Immature natural killer cell (primary cell): ENCODE results near the gene ZNF844. TPM values are rescaled to one million over a fixed set of nuclear protein-coding genes. Genes with fewer than 3 reads are reported as not detected.

Experiments used
- DNase-seq, 3 donors: peaks; one replicate each; pipeline ENCODE4 v3.0.0; 2022; ENCODE audit warnings: mixed read lengths in 1 of 3
- H3K27ac Mint-ChIP-seq, 6 donors: one replicate each; pipeline ENCODE4 v1.8.0; 2020; ENCODE audit warnings: mixed read lengths in 6 of 6, mild to moderate bottlenecking in 5 of 6, inconsistent platforms in 4 of 6, moderate library complexity in 3 of 6
- H3K27me3 Mint-ChIP-seq, 3 donors: one replicate each; pipeline ENCODE4 v1.8.0; 2020 to 2021; ENCODE audit warnings: low read depth in 3 of 3, mild to moderate bottlenecking in 3 of 3, mixed read lengths in 3 of 3, moderate library complexity in 3 of 3, inconsistent platforms in 1 of 3
- H3K36me3 Mint-ChIP-seq, 3 donors: one replicate each; pipeline ENCODE4 v1.8.0; 2020; ENCODE audit warnings: mixed read lengths in 3 of 3, inconsistent platforms in 2 of 3, mild to moderate bottlenecking in 2 of 3
- H3K4me1 Mint-ChIP-seq, 2 donors: one replicate each; pipeline ENCODE4 v1.8.0; 2020; ENCODE audit warnings: inconsistent platforms in 2 of 2, mild to moderate bottlenecking in 2 of 2, mixed read lengths in 2 of 2, moderate library complexity in 1 of 2
- H3K4me3 Mint-ChIP-seq, 5 donors: one replicate each; pipeline ENCODE4 v1.8.0; 2020; ENCODE audit warnings: mild to moderate bottlenecking in 5 of 5, mixed read lengths in 5 of 5, inconsistent platforms in 3 of 5, moderate library complexity in 3 of 5
- H3K9me3 Mint-ChIP-seq, 6 donors: one replicate each; pipeline ENCODE4 v1.8.0; 2020; ENCODE audit warnings: mild to moderate bottlenecking in 6 of 6, mixed read lengths in 6 of 6, inconsistent platforms in 4 of 6, moderate library complexity in 3 of 6
- polyA plus RNA-seq, 3 donors: library from polyadenylated mRNA; unstranded; fragments of 300-500 nt; fragmentation: Illumina TruSeq; gene quantifications; one replicate each; pipeline ENCODE4 v1.2.3, GENCODE V29; 2021

ZNF844 gene
- polyA plus RNA-seq = 1 to 10 TPM in 2 of 3 donors, under 1 TPM in 1; 0.13 to 2.8 (median 2.6) TPM

- Mint-ChIP-seq H3K27me3 (peaks cover 0 to 4% (median 3%) of the 10 kb centered on the region in 3 donors), H3K36me3 (peaks cover 0 to 7% (median 0%) of the 10 kb centered on the region in 3 donors), H3K4me1 (peaks cover 15 to 22% of the 10 kb centered on the region in 2 donors), H3K27ac (peak within 1 kb of the TSS; percentile 72 to 90 (median 82)), H3K4me3 (peak within 1 kb of the TSS; percentile 88 to 95 (median 93)), H3K9me3 (peaks cover 0 to 5% (median 5%) of the 10 kb centered on the region in 6 donors)
- DNase-seq = peak; percentile 76 to 79 (median 78)
These were observed at the start of gene ZNF844 for GRCh38 chr19:12064590-12065538. TSS of gene ZNF844 (plus strand) at chr19:12064731. CDS start at chr19:12064874, 143 bp downstream.

- peaks cover 49 to 61% (median 56%) of the 10 kb centered on the region in 3 donors for H3K36me3 Mint-ChIP-seq
- H3K27ac Mint-ChIP-seq = no peak overlapping the region
- H3K27me3 Mint-ChIP-seq = peaks cover 0 to 2% (median 1%) of the 10 kb centered on the region in 3 donors
- H3K9me3 Mint-ChIP-seq = peaks cover 37 to 73% (median 57%) of the 10 kb centered on the region in 6 donors
- no peak for DNase-seq
- H3K4me3 Mint-ChIP-seq = no peak overlapping the region
- peaks cover 4 to 5% of the 10 kb centered on the region in 2 donors for H3K4me1 Mint-ChIP-seq
These were observed 49.3 kb upstream of the ZNF844 start for GRCh38 chr19:12015015-12015752.

- no peak overlapping the region for H3K27ac Mint-ChIP-seq
These were observed 48.8 kb upstream of the ZNF844 start for GRCh38 chr19:12015753-12016116.

GRCh38 chr19:12034198-12034597, 30.3 kb upstream of the ZNF844 start:
- H3K27ac Mint-ChIP-seq = peak overlapping the region in 5 of 6 donors; percentile 14 to 83 (median 37)
- peak overlapping the region; percentile 74 to 91 (median 81) for H3K4me3 Mint-ChIP-seq
- no peaks in the 10 kb centered on the region for H3K27me3 Mint-ChIP-seq
- no peak for DNase-seq
- peaks cover 0 to 3% (median 0%) of the 10 kb centered on the region in 3 donors for H3K36me3 Mint-ChIP-seq
- H3K4me1 Mint-ChIP-seq = peaks cover 17 to 23% of the 10 kb centered on the region in 2 donors
- H3K9me3 Mint-ChIP-seq = peaks cover 0 to 15% (median 0%) of the 10 kb centered on the region in 6 donors

More at GRCh38 chr19:12015753-12016116, 48.8 kb upstream of the ZNF844 start:
- H3K4me1 Mint-ChIP-seq = peaks cover 3 to 5% of the 10 kb centered on the region in 2 donors
- H3K27me3 Mint-ChIP-seq = peaks cover 0 to 2% (median 0%) of the 10 kb centered on the region in 3 donors
- DNase-seq = no peak
- peaks cover 49 to 59% (median 56%) of the 10 kb centered on the region in 3 donors for H3K36me3 Mint-ChIP-seq
- H3K4me3 Mint-ChIP-seq = no peak overlapping the region
- peaks cover 38 to 75% (median 59%) of the 10 kb centered on the region in 6 donors for H3K9me3 Mint-ChIP-seq

GRCh38 chr19:12034620-12035019, 29.9 kb upstream of the ZNF844 start:
- DNase-seq = no peak
- peaks cover 17 to 23% of the 10 kb centered on the region in 2 donors for H3K4me1 Mint-ChIP-seq
- peak overlapping the region; percentile 74 to 91 (median 81) for H3K4me3 Mint-ChIP-seq
- H3K9me3 Mint-ChIP-seq = peaks cover 0 to 15% (median 0%) of the 10 kb centered on the region in 6 donors
- H3K36me3 Mint-ChIP-seq = peaks cover 0 to under 1% (median 0%) of the 10 kb centered on the region in 3 donors
- H3K27me3 Mint-ChIP-seq = no peaks in the 10 kb centered on the region
- peak overlapping the region in 5 of 6 donors; percentile 14 to 83 (median 37) for H3K27ac Mint-ChIP-seq

GRCh38 chr19:12035220-12036172, 29.0 kb upstream of the ZNF844 start, which contains the start of gene ZNF433:
TSS of gene ZNF433 (minus strand) at chr19:12035679. CDS start at chr19:12035539, 140 bp downstream.
- Mint-ChIP-seq H3K9me3 (peaks cover 0 to 15% (median 0%) of the 10 kb centered on the region in 6 donors), H3K4me3 (peak within 1 kb of the TSS; percentile 87 to 96 (median 93)), H3K4me1 (peaks cover 17 to 23% of the 10 kb centered on the region in 2 donors), H3K36me3 (no peaks in the 10 kb centered on the region), H3K27ac (peak within 1 kb of the TSS; percentile 74 to 92 (median 90)), H3K27me3 (no peaks in the 10 kb centered on the region)
- peak; percentile 76 to 80 (median 79) for DNase-seq

GRCh38 chr19:12042893-12043292, 21.6 kb upstream of the ZNF844 start:
- H3K27me3 Mint-ChIP-seq = peaks cover 0 to 4% (median 2%) of the 10 kb centered on the region in 3 donors
- H3K36me3 Mint-ChIP-seq = peaks cover 22 to 28% (median 22%) of the 10 kb centered on the region in 3 donors
- no peaks in the 10 kb centered on the region for H3K4me1 Mint-ChIP-seq
- no peak overlapping the region for H3K4me3 Mint-ChIP-seq
- no peak overlapping the region for H3K27ac Mint-ChIP-seq
- no peak for DNase-seq
- peaks cover 5 to 40% (median 31%) of the 10 kb centered on the region in 6 donors for H3K9me3 Mint-ChIP-seq

GRCh38 chr19:12043752-12044422, 20.6 kb upstream of the ZNF844 start:
- peaks cover 0 to 4% (median 2%) of the 10 kb centered on the region in 3 donors for H3K27me3 Mint-ChIP-seq

GRCh38 chr19:12047868-12048267, 16.7 kb upstream of the ZNF844 start:
- Mint-ChIP-seq H3K4me1 (peaks cover 8 to 12% of the 10 kb centered on the region in 2 donors), H3K4me3 (no peak overlapping the region), H3K27ac (no peak overlapping the region), H3K9me3 (peaks cover under 1 to 26% (median 24%) of the 10 kb centered on the region in 6 donors), H3K36me3 (peaks cover 19 to 24% (median 22%) of the 10 kb centered on the region in 3 donors), H3K27me3 (peaks cover 0 to 7% (median 2%) of the 10 kb centered on the region in 3 donors)
- DNase-seq = no peak

More at GRCh38 chr19:12043752-12044422, 20.6 kb upstream of the ZNF844 start:
- Mint-ChIP-seq H3K9me3 (peaks cover 5 to 40% (median 31%) of the 10 kb centered on the region in 6 donors), H3K36me3 (peaks cover 22 to 28% (median 22%) of the 10 kb centered on the region in 3 donors), H3K4me1 (no peaks in the 10 kb centered on the region), H3K4me3 (no peak overlapping the region), H3K27ac (no peak overlapping the region)
- no peak for DNase-seq

- H3K27ac Mint-ChIP-seq = peak overlapping the region in 1 of 6 donors; percentile 32
- H3K9me3 Mint-ChIP-seq = no peaks in the 10 kb centered on the region
- DNase-seq = no peak
- H3K27me3 Mint-ChIP-seq = peaks cover 2 to 7% (median 3%) of the 10 kb centered on the region in 3 donors
- H3K4me1 Mint-ChIP-seq = peaks cover 14 to 20% of the 10 kb centered on the region in 2 donors
- H3K4me3 Mint-ChIP-seq = peak overlapping the region; percentile 51 to 82 (median 81)
- H3K36me3 Mint-ChIP-seq = peaks cover 0 to 4% (median 0%) of the 10 kb centered on the region in 3 donors
These were observed 12.4 kb upstream of the ZNF844 start for GRCh38 chr19:12052091-12052496.

- peak; percentile 44 to 53 (median 53) for DNase-seq
- Mint-ChIP-seq H3K4me1 (peaks cover 14 to 20% of the 10 kb centered on the region in 2 donors), H3K4me3 (peak within 1 kb of the TSS; percentile 87 to 92 (median 90)), H3K36me3 (peaks cover 0 to 4% (median 0%) of the 10 kb centered on the region in 3 donors), H3K9me3 (no peaks in the 10 kb centered on the region), H3K27ac (peak within 1 kb of the TSS in 3 of 6 donors; percentile 32 to 69 (median 53)), H3K27me3 (peaks cover 2 to 9% (median 3%) of the 10 kb centered on the region in 3 donors)
These were observed 11.9 kb upstream of the ZNF844 start, which contains the start of gene ZNF878 for GRCh38 chr19:12052497-12053169. TSS of gene ZNF878 (minus strand) at chr19:12052961. CDS start at chr19:12052801, 160 bp downstream.
